BLaER1 (cell line): ENCODE data around the gene PKIG.
"Not testable (repeated sequence)": the region's sequence is repeated elsewhere in the genome, so short reads cannot be mapped to it uniquely, and the experiment has no call there.

Experiments used
- H3K27ac ChIP-seq: shearing (Covaris generic); formaldehyde crosslinking; 2 replicates; pipeline ENCODE4 v1.8.1; 2022
- H3K27me3 ChIP-seq: shearing (Covaris generic); formaldehyde crosslinking; 2 replicates; pipeline ENCODE4 v1.8.1; 2022
- H3K36me3 ChIP-seq: shearing (Covaris generic); formaldehyde crosslinking; 2 replicates; pipeline ENCODE4 v1.8.1; 2022
- H3K4me1 ChIP-seq: shearing (Covaris generic); formaldehyde crosslinking; 2 replicates; pipeline ENCODE4 v1.8.1; 2022
- H3K4me2 ChIP-seq: shearing (Covaris generic); formaldehyde crosslinking; 2 replicates; pipeline ENCODE4 v1.8.1; 2022
- H3K4me3 ChIP-seq: shearing (Covaris generic); formaldehyde crosslinking; 2 replicates; pipeline ENCODE4 v1.8.1; 2022
- H3K9ac ChIP-seq: shearing (Covaris generic); formaldehyde crosslinking; 2 replicates; pipeline ENCODE4 v1.8.1; 2022
- H3K9me3 ChIP-seq: shearing (Covaris generic); formaldehyde crosslinking; 2 replicates; pipeline ENCODE4 v1.8.1; 2022
- H4K20me1 ChIP-seq: shearing (Covaris generic); formaldehyde crosslinking; 2 replicates; pipeline ENCODE4 v1.8.1; 2022
- Cebpa-rat ChIP-seq: shearing (Covaris generic); IDR thresholded peaks from 2 replicates; pipeline ENCODE4 v1.8.1; 2022

PKIG gene

DNA sequence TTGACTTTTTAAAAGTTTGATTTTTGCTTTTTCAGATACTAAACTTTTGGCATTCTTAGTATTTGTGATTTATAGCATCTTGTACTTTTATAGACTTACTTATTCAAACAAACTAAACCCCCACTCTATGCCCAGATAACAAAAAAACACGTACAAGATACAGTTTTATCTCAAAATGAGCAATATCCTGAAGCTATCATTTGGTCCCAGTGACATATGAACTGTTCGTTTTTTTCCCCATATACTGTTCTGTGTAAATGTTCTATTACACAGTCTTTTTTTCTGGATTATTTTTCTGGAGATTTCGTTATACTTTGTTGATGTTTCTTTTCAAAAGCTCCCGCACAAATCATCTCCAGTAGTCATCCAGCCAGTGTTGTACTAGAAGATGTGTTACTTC is 33.3 kb upstream of the PKIG start:
- H3K9ac ChIP-seq, result no peak overlapping the region
- H3K4me3 ChIP-seq, result no peak overlapping the region
- H3K27me3 ChIP-seq, result no peaks in the 10 kb centered on the region
- H3K27ac ChIP-seq, result no peak overlapping the region
- H3K4me2 ChIP-seq, result no peak overlapping the region
- H3K9me3 ChIP-seq, result no peaks in the 10 kb centered on the region
- no peak for TF ChIP-seq Cebpa-rat
- H3K36me3 ChIP-seq, result no peaks in the 10 kb centered on the region
- H4K20me1 ChIP-seq, result no peaks in the 10 kb centered on the region
- H3K4me1 ChIP-seq, result no peaks in the 10 kb centered on the region

DNA sequence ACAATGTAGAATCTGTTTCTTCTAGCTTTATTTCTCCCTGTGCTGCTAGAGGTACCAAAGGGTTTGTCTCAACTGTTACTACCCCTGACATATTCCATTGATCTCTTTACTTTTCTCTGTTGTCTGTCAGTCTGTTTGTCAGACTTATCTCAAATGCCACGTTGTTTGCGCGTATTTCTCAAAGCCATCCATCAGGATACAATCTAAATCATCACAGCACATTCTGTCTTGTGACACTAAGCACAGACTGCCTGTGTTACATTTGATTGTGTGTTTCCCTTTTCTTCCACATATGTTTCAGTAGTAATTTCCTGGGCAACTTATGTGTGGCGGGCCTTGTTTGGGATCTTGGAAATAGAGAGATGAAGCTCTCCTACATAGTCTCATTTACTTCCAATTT is 30.3 kb upstream of the PKIG start:
- no peaks in the 10 kb centered on the region for H3K27me3 ChIP-seq
- H3K36me3 ChIP-seq, result no peaks in the 10 kb centered on the region
- no peaks in the 10 kb centered on the region for H3K9me3 ChIP-seq
- H3K4me3 ChIP-seq, result no peak overlapping the region
- no peaks in the 10 kb centered on the region for H3K4me1 ChIP-seq
- no peaks in the 10 kb centered on the region for H4K20me1 ChIP-seq
- H3K27ac ChIP-seq, result no peak overlapping the region
- TF ChIP-seq Cebpa-rat, result no peak
- no peak overlapping the region for H3K4me2 ChIP-seq
- H3K9ac ChIP-seq, result no peak overlapping the region

DNA sequence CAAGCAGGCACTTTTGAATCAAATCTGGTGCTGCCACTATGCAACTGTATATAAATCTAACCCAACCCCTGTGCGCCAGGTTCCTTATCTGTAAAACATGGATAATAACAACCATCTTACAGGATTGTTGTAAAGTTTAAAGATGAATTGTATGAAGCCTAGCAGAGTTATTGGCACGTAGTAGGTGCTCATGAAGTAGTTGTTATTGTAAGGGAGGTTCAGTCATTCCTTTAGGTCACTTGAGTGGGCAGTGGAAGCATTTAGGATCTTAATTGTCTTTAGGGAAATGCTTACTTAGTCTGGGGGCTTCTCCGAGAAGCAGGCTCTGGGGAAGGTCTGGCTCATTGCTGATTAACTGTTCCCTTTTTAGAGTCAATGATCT is 29.8 kb upstream of the PKIG start:
- Histone ChIP-seq H3K9me3 (no peaks in the 10 kb centered on the region), H4K20me1 (no peaks in the 10 kb centered on the region), H3K36me3 (no peaks in the 10 kb centered on the region), H3K4me2 (no peak overlapping the region), H3K27ac (no peak overlapping the region), H3K4me3 (no peak overlapping the region), H3K9ac (no peak overlapping the region), H3K4me1 (no peaks in the 10 kb centered on the region), H3K27me3 (no peaks in the 10 kb centered on the region)
- no peak for TF ChIP-seq Cebpa-rat

DNA sequence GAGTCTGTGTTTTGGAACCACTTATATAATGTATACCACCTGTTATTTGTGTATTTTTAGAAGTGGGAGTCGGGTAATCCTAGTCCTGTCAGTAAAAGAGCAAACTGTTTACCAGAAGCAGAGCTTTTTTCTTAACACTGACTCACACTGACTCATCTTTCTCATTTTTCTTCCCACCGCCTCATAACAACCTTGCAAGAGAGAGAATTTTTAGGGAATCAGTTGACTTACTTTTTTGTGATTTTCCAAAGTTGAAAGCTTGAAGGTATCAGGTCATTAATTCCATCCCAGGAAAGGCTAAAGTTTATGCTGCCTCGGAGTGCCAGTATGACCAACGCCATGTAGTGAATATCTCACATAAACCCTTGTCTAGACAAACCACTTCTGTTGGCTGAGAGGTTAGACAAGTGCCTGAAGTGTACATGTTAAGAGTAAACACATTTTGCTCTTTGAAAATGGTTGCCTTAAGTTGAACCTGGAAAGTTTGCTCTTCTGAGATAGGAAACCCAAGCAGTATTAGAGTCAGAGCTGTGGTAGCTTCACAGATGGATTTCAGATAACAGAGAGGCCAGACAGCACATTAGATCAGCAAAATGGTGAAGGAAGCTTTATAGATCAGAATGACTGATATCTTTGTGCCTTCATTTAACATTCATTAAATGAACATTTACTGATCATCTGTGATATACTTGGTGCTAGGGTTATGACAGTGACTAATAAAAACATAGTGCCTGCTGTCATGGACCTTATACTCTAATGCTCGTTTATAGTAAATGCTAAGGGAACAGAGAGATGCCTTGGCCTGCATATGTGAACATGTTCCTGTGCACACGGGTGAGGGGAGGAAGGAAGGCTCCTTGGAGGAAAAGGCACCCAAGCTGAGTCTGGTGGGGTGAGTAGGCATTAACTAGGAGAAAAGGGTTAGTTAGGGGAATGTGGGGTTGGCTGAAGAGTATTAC is 29.1 kb upstream of the PKIG start:
- Histone ChIP-seq H3K27ac (no peak overlapping the region), H3K9ac (no peak overlapping the region)

DNA sequence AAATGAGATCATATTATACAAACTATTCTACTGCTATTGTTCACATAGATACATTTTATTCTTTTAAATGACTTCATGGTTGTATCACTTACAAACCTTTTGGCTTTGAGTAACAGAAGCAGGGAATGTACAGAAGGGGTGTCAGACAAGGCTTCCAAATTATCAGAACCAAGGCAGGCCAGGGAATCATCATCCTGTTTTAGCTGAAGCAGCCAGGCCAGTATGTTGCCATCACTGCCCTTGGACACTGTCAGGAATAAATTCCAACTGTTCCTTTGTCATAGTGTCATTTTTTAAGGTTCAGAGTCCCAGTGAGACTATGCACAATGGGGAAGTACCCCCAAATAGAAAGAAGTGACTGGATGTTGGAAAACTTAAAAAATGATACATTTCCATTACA is 23.1 kb upstream of the PKIG start:
- no peak overlapping the region for H3K9ac ChIP-seq
- no peak for TF ChIP-seq Cebpa-rat
- no peaks in the 10 kb centered on the region for H3K36me3 ChIP-seq
- no peaks in the 10 kb centered on the region for H3K4me1 ChIP-seq
- H3K27ac ChIP-seq, result no peak overlapping the region
- no peaks in the 10 kb centered on the region for H3K27me3 ChIP-seq
- no peak overlapping the region for H3K4me2 ChIP-seq
- no peaks in the 10 kb centered on the region for H4K20me1 ChIP-seq
- H3K4me3 ChIP-seq, result no peak overlapping the region
- no peaks in the 10 kb centered on the region for H3K9me3 ChIP-seq

More for the DNA sequence above, 29.1 kb upstream of the PKIG start:
- TF ChIP-seq Cebpa-rat, result no peak
- Histone ChIP-seq H3K4me1 (no peaks in the 10 kb centered on the region), H3K9me3 (no peaks in the 10 kb centered on the region), H3K4me2 (no peak overlapping the region), H3K36me3 (no peaks in the 10 kb centered on the region), H4K20me1 (no peaks in the 10 kb centered on the region), H3K27me3 (no peaks in the 10 kb centered on the region), H3K4me3 (no peak overlapping the region)

DNA sequence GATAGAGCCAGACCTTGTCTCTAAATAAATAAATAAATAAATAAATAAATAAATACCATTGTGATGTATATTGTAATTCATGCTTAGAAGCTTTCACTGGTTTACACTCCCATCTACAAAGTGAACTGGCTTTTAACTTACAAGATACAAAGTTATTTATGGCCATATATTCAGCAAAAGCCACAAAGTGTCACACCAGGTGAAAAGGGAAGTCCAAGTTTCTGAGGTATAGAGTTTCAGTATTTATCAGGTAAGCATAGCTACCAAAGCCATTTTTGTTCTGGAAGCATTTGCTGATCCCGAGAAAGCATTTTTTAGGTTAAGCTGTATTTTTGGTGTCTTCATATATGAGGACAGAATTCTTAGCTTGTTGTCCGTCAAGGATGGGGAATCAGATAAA is 22.1 kb upstream of the PKIG start:
- H3K4me1 ChIP-seq, result no peaks in the 10 kb centered on the region
- H3K36me3 ChIP-seq, result no peaks in the 10 kb centered on the region
- H3K9ac ChIP-seq, result no peak overlapping the region
- H3K27ac ChIP-seq, result no peak overlapping the region
- H3K4me2 ChIP-seq, result no peak overlapping the region
- no peak for TF ChIP-seq Cebpa-rat
- H4K20me1 ChIP-seq, result no peaks in the 10 kb centered on the region
- H3K9me3 ChIP-seq, result no peaks in the 10 kb centered on the region
- no peaks in the 10 kb centered on the region for H3K27me3 ChIP-seq
- H3K4me3 ChIP-seq, result no peak overlapping the region

DNA sequence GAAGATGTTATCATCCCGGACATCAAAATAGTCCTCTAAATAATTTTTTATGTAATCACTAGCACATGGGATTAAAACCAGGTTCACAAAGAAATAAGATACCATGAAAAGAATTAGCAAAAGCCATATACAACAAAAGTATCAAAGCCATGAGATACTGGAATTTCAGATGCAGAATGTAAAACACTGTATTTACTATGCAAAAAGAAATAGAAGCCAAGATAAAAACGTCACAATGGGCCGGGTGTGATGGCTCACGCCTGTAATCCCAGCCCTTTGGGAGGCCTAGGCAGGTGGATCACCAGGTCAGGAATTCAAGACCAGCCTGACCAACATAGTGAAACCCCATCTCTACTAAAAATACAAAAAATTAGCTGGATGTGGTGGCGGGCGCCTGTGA is 21.6 kb upstream of the PKIG start:
- H3K27me3 ChIP-seq, H3K27ac ChIP-seq, H3K36me3 ChIP-seq, H3K9me3 ChIP-seq, H3K9ac ChIP-seq, H3K4me3 ChIP-seq, H3K4me2 ChIP-seq, H3K4me1 ChIP-seq, H4K20me1 ChIP-seq: not testable (repeated sequence)

DNA sequence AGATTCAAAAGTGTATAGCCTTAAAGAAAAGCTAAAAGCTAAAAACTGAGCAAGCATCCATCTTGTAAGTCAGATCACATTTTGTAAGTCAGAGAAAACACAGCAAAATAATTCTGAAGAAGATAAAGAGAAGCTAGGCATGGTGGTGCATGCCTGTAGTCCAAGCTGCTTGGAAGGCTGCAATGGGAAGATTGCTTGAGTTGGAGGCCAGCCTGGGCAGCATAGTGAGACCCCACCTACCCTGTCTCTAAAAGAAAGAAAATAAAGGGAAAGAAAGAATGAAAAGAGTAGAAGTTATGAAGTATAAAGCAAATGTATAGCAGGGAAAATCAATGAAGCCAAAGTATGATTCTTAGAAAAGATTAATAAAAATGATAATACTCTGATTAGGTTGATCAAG is 20.5 kb upstream of the PKIG start:
- no peak for TF ChIP-seq Cebpa-rat
- no peaks in the 10 kb centered on the region for H3K27me3 ChIP-seq
- H3K9ac ChIP-seq, result no peak overlapping the region
- no peak overlapping the region for H3K27ac ChIP-seq
- H3K4me1 ChIP-seq, result no peaks in the 10 kb centered on the region
- H4K20me1 ChIP-seq, result no peaks in the 10 kb centered on the region
- no peaks in the 10 kb centered on the region for H3K9me3 ChIP-seq
- no peaks in the 10 kb centered on the region for H3K36me3 ChIP-seq
- H3K4me3 ChIP-seq, result no peak overlapping the region
- no peak overlapping the region for H3K4me2 ChIP-seq

DNA sequence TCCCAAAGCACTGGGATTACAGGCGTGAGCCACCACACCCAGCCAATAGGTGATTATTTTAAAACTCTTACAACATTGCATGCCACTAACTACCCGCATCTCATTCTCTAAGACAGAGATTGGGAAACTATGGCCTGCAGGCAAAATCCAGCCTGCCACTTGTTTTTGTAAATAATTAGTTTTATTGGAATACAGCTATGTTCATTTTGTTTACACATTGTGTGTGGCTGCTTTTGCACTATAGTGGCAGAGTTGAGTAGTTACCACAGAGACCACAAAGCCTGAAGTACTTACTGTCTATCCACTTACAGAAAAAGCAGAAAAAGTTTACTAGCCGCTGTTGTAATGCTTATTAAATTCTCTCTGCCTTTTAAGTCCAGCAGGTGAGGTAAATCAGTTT is 16.4 kb upstream of the PKIG start:
- no peak for TF ChIP-seq Cebpa-rat
- H3K4me1 ChIP-seq, result no peaks in the 10 kb centered on the region
- no peak overlapping the region for H3K9ac ChIP-seq
- no peak overlapping the region for H3K4me3 ChIP-seq
- no peaks in the 10 kb centered on the region for H3K36me3 ChIP-seq
- no peaks in the 10 kb centered on the region for H3K9me3 ChIP-seq
- H4K20me1 ChIP-seq, result no peaks in the 10 kb centered on the region
- no peaks in the 10 kb centered on the region for H3K27me3 ChIP-seq
- no peak overlapping the region for H3K4me2 ChIP-seq
- no peak overlapping the region for H3K27ac ChIP-seq

DNA sequence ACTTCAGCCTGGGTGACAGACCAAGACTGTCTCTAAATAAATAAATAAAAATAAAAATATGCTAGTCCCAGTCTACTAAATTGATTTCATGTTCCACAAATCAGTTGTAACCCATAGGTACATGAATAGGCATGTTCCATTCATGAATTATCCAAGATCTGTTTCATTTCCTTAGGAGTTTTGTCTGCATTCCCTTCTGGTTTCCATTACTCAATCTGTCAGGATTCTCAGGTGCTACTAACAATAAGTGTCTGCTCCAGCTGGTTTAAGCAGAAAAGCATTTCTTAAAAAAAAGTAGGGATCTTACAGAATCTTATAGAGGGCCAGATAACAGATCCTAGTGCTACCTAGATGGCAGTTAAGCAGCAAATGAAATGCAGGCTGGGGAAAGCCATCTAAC is 15.6 kb upstream of the PKIG start:
- Histone ChIP-seq H3K27ac (no peak overlapping the region), H3K4me2 (no peak overlapping the region), H3K27me3 (no peaks in the 10 kb centered on the region), H3K9me3 (no peaks in the 10 kb centered on the region), H4K20me1 (no peaks in the 10 kb centered on the region), H3K36me3 (no peaks in the 10 kb centered on the region), H3K4me1 (peaks cover 6% of the 10 kb centered on the region), H3K9ac (no peak overlapping the region), H3K4me3 (no peak overlapping the region)
- no peak for TF ChIP-seq Cebpa-rat

DNA sequence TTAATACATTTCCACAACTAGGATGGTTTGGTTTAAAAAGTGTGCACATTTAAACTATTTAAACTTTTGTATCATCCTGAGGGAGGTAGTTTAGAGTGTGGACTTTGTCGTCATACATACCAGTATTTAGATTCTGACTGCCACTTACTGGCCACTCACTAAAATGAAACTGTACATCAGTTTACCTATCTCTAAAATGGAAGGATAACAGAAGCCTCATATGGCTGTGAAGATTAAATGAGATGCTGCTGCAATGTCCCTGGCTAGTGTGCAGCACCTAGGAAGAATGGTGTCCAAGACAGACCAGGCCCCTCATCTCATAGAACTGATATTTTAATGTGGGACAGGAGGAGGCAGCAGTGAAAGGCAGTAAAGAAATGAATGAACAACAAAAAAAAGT is 12.0 kb upstream of the PKIG start:
- Histone ChIP-seq H3K4me2 (no peak overlapping the region), H3K9ac (no peak overlapping the region), H4K20me1 (no peaks in the 10 kb centered on the region), H3K36me3 (no peaks in the 10 kb centered on the region), H3K4me3 (no peak overlapping the region), H3K27me3 (no peaks in the 10 kb centered on the region), H3K9me3 (no peaks in the 10 kb centered on the region), H3K4me1 (peaks cover 38% of the 10 kb centered on the region), H3K27ac (no peak overlapping the region)
- no peak for TF ChIP-seq Cebpa-rat
